OCI-LY7 (cell line): ENCODE results near the gene ACOXL.

Experiments used
- CTCF ChIP-seq: fragments of 200-600 bp; sonication (generic); conservative IDR thresholded peaks from 2 replicates; pipeline ENCODE4 v1.5.1; 2014; ENCODE audit warnings: mild to moderate bottlenecking, antibody characterized with exemption, low read length, moderate library complexity, mixed read lengths
- EZH2phosphoT487 ChIP-seq: fragments of 200-600 bp; sonication (generic); IDR thresholded peaks from 2 replicates; pipeline ENCODE4 v1.6.1; 2018; ENCODE audit warnings: low read depth, borderline replicate concordance, mild to moderate bottlenecking, mixed run types, antibody characterized with exemption, low read length, moderate library complexity, mixed read lengths

GRCh38 chr2:110799376-110799775 is 67.0 kb downstream of the ACOXL start:
- TF ChIP-seq CTCF (no peak), EZH2phosphoT487 (no peak)
